Measurements from ENCODE around the gene CENPE.

Gene CENPE

DNA sequence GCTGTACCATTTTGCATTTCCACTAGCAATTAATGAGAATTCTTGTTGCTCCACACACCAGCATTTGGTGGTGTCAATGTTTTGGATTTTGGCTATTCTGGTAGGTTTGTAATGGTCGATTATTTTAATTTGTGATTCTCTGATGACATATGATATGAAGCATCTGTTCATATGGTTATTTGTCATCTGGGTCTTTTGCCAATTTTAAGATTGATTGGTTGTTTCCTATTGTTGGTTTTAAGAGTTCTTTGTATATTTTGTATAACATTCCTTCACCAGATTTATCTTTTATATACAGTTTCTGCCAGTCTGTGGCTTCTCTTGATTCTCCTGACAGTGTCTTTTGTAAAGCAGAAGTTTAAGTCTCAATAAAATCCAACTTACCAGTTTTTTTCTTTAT is 80.0 kb downstream of the CENPE start:
- no peak for DNase-seq

DNA sequence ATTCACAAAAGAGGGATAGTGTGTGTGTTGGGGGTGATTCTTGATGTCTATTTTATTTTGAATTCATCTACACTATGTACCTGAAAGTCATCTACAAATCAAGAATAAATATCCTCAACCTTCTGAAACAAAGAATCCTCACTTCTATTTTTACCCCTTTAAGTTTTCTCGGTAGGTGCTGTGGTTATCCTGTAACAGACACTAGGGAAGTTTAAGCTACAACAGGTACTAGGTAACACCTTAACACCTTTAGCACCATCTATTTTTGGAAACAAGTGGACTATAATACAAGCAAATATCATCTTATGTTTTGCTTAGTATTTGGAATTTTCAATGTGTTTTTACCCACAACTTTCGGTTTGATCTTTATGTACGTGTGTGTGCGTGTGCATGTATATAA is 86.5 kb downstream of the CENPE start:
- DNase-seq: no peak

DNA sequence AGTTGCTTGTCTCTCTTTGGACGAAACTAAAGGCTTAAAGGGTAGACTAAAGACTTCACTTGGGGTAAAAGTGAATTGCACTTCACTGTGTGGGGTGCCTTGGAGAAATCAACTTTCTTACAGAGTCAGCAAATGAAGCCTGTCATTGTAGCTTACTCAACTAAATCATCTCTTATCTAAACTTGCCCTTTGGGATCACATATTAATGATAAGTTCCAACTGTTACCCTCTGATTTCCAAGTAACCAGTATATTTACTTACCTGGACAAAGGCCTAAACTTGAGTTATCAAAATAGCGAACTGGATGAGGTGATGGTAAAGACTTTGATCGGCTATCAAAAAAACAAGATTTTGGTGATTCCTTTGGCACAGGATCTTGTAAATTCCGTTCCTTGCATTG is 89.6 kb downstream of the CENPE start:
- DNase-seq: no peak

DNA sequence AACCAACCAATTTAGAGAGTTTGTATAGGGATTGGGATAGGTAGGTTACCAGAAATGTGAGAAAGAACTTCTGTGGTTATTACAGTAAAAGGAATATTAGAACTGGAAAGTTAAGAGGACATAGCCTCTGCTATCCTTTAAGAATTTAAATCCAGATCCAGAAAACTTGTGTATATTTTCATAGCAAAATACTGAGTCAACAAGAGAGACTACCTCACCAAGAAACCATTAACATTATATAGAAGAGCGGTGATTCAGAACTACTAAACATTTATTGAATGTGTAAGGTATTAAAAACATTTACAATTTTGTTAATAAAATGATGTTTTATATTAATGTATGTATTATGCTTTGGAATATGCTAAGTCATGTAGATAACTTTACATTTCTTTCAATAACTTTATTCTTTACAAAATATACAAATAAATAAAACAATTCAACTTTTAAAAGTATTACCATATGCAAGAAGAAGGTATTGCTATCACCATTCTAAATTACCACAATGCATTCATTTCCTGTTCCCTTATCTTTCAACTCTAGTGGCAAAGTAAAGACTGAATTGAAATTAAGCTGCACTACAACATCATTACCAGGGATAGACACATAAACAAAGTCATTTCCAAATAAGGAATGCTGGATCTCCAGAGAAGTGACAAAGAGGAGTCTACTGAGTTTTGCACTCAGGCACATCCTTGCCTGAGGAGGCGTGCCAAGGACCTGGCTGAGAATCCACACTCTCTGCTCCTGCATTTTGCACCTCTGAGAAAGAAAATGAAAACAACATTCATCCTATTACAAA is 92.4 kb downstream of the CENPE start:
- no peak for DNase-seq

DNA sequence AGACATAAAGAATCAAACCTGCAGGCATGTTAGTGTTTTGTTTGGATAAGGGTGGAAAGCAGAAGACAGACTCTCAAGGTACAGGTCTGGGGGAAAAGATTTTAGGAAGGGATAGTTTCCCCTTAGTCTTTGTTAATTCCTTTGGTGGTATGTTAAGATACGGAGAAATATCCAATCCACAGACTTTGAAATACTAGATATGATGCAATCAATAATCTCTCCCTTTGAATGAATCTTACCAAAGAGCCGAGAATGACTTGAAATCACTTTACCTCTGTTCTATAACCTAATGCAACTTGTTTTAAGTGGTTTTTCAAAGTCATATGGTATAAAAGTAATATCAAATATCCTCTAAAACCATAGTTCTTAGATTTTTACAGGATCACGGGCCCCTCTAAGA is 93.3 kb downstream of the CENPE start:
- DNase-seq: no peak

DNA sequence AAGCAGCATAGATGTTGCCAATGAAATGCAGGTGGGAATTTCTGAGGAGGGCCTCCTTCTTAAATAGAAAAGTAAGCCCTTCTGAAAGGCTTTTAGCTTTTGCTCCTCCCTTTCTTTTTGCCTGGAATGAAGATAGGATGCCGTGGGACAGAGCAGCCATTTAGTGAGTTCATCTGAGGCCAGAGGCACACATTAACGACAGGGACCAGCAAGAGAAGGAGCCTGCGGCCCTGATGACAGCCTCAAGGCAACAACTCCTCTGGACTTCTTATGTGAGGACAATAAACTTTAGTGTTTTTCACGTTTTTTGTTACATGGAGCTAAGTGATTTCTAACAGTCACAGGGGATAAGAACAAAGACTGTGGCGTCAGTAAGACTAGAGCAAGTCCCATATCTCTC is 97.5 kb downstream of the CENPE start:
- DNase-seq: no peak

DNA sequence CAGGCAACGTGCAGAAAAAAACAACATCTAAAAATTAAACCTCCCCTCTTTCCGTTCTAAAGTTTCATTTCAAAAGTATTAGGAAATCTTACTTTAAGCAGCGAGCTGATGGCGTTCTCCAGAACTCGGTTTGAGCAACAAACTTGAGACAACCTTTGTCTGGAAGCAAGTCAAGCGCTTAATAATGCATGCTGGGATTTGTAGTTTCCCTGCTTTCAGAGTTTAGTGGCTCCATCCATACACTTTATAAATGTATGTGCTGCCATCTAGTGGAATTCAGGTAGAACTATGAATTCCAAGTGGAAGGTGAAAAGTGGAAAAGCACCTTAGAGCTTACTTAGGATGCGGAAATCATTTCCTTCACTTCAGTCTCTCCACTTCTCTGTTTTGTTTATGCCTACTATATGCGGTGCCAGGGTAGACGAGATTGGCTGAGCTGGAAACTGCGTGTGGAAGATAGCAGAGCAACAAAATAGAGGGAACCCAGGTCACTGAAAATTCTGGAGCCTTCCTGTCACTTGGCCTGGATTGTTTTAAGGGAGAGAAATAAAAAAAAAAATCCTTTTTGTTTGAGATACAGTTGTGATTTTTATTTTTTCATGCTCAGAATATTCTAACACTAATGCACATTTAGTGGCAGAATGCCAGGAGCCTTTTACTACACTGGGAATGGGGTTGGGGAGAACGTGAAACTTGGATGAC is 98.3 kb downstream of the CENPE start, which contains the start of gene BDH2:
Gene BDH2 (minus strand): TSS at position 144 of the 702 bp plus-strand sequence. CDS start 3,580 bp downstream, outside the sequence.
- DNase-seq: peak; percentile 53

DNA sequence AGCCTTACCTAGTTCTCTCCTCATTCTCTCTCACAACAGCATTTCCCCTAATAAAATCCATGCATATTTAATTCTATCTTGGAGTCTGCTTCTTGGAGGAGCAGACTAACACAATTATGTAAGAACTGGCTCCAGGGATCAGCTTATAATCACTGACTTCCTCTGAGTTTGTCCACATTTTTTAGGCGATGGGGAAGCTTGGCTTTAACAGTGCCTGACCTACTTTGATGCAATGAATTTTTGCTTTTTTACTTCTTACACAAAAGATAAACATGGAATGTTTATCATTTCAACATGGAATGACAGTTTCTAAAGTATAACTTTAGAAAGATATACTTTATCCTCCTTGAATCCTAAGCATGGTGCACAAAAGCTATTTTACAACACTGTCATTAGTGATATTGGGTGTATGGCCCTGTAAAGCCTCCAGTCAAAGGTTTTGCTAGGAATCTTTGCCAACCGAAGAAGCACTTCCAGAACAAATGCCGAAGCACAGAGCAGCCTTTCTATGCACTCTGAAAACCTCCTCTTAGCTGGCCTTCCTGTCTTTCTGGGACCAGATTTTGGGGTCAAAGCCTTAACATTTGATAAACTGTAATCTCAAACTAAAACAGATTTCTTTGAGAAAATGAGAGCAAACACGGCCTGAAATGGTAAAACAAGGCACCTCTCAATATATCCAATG is 99.2 kb downstream of the CENPE start:
- no peak for DNase-seq

DNA sequence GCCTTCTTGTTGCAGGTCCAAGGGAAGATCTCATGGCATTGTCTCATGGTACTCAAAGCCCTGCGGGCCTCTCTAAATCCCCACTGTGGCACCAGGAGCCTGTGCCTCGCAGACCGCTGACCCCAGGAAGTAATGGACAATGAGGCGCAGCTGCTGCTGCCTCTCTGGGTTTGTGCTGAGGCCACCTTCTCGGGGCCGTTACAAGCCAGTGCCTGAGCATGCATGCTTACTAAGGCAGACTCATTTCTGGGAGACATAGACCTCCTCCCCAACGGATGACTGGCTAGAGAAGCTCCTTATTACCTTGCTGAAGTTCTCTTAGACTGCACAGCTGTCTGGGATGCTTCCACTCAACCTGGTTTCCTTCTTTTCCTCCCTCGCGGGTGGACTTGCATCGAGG is 99.8 kb downstream of the CENPE start:
- no peak for DNase-seq

DNA sequence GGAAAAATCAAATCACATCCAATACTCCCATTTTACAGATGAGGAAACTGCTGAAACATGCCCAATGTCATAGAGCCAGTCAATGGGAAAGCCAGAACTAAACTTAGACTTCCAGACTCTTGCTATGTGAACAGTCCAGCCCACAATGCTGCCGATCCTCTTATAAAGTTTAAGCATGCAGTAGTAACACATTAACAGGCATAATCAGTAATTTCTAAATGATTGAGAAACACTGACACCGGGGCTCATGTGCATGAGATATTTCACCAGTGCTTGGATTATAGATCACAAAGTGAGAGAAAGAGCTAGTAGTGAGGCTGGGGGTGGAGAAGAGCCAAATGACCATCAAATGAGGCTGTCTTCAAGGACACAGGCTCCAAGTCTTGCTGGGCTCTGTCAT is 101.0 kb downstream of the CENPE start:
- DNase-seq: no peak

DNA sequence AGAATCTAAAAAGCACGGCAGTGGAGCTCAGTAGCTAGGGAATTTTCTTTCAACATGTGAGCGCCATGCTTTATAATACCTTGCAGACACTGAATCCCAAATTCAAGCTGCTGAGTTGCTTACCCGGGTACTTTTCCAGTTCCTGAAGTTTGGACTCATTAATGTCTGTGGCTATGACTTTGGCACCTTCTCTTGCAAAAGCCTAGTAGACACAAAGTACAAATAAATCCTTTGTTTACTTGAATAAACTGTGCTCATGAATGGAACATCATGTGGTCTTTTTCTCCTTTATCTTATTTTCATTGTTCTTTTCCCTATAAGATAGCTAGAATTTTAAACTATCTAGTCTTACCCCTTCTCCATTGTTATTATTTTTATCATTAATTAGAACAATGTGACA is 103.1 kb downstream of the CENPE start:
- DNase-seq: no peak

DNA sequence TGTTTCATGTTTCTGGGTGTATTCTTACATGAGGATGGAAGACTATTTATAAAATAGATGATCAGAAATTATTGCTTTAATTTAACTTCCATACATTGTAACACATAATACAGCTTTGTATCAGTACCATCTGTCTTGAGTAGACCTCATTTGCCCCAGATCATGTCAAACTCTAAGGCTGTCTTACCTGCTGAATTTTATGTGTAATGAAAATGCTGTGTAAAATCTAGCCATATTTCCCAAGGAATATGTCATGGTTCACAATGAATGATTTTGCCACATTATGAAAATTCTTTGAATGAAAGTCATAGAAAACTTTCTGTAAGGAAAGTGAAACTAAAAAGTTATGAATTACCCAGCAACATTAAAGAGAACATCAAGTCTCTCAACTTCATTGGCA is 105.9 kb downstream of the CENPE start:
- no peak for DNase-seq

DNA sequence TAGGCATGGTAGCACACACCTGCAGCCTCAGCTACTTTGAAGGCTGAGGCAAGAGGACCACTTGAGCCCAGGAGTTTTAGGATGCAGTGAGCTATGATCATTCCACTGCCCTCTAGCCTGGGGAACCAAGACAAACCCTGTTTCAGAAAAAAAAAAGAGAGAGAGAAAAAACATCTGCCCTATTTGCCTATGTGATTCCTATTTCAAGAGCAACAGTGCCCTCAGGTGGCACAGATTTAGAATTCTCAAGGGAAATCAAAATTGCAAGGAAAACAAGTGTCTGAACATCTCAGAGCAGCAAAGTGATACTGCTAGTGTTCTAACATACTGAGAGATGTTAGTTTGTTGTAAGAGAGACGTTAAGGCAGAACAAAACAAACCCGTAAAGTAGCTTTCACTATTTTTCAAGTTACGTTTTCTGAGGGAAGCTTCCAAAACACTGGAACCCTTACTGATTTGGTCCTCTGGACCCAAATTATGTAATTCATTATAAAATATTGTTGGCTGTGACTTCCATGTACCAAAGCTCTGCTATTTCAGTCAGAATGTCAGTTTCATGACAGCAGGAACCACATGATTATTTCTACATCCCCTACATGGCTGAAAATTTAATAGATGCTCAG is 106.4 kb downstream of the CENPE start:
- peak; percentile 17 for DNase-seq

DNA sequence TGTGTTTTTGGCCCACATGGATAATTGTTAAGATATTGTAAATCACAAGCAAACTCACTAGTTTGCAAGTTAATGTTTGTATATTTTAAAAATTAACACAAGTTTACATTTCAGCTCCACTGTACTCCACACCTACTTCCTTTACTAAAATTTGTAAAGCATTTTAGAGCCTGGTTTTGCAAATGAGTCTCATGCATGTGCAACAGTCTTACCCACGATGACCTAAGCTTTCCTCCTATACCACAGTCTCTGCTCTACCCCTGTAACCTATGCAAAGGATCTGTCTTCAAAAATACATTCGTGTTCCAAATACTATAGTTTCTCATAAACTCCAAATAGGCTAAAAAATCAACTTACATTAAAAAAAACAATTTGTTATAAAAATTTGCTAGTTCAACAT is 108.7 kb downstream of the CENPE start:
- DNase-seq: no peak

DNA sequence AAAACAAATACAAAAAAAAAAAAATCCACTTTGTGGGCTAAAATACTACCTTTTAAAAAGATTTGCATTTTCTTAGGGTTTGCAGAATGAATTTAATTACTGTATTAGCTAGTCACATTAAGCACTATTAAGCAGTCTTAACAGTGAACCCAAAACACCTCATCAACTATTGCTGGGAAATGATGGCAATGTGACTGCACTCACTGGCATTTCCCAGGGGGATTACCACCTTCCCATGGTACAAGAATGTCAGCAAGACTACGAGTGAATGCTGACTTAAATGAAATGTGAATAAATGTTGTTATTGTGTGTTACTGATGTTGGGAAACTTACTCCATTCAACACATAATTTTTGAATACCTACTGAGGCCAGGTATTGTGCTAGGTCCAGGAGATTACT is 111.6 kb downstream of the CENPE start:
- no peak for DNase-seq

DNA sequence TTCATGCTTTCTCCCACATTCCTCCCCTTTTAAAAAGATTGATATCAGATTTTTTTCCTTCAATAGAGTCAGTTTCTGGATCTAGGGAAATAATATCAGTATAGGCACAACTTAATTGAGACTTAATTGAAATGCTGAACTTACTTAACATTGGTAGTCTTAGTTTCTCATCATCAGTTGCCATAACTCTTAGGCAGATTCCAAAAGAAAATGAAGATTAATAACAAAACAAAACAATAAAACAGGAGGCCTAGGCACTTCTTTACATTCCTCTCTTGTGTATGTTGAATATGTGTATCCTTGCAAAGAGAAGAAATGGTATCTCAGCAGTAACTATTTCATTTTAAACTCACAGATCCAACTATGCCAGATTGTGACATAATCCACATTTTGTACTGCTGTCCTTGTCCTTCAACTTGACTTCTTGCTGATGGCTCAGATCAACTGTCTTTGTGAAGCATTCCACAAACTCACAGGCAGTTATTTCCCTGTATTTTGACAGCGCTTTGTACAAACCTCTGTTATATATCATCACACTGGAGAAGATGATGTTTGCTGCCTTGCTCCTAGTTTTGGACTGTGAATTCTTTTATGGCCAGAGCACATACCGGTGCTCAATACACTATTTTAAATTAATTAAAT is 112.5 kb downstream of the CENPE start:
- DNase-seq: no peak

DNA sequence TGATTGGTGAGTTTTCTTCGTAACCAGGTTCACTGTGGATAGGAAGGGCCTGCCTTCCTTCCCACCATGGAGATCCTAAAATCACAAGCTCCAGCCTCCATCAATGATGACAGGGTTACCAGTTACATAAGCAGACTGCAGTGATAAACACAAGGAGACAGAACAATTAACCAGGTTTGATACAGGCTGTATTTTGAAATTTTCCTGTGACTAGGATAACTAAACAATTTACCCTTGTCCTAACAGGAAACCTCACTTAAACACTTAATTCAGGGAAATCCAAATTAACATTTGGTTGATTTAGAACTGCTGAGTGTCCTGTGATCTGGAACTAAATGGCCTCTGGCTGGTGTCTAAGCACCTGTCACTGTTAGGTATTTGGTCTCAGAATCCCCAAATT is 118.5 kb downstream of the CENPE start:
- no peak for DNase-seq

DNA sequence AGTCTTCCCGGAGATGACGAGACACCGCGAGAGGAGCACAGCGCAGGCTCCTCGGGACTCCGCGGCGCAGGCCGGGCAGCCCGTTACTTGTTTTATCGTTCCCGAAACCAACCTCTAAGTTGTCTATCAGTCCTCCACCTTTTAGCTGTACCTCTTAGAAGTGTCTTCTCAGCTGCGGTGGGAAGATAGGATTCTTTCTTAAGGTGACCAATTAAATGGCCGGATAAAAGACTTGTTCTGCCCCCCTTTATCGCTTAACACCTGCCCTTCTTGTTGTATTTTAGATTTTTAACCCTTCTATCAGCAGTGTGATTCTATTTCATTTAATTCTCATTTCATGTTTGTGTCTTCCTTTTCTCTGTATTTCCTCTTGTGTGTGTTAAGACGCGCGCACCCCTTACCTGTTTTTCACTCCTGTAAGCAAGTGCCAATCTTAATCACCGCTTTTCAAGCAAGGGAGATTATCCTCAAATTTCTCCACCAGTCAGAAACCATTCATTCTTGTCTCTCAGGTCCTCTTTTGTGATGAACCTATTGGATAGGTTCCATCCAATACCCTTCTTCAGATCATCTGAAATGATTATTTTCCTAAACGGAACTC is 121.3 kb downstream of the CENPE start, which contains the start of gene SLC9B2:
Gene SLC9B2 (minus strand): TSS at position 15 of the 601 bp plus-strand sequence. CDS start 9,211 bp downstream, outside the sequence.
- DNase-seq: no peak

DNA sequence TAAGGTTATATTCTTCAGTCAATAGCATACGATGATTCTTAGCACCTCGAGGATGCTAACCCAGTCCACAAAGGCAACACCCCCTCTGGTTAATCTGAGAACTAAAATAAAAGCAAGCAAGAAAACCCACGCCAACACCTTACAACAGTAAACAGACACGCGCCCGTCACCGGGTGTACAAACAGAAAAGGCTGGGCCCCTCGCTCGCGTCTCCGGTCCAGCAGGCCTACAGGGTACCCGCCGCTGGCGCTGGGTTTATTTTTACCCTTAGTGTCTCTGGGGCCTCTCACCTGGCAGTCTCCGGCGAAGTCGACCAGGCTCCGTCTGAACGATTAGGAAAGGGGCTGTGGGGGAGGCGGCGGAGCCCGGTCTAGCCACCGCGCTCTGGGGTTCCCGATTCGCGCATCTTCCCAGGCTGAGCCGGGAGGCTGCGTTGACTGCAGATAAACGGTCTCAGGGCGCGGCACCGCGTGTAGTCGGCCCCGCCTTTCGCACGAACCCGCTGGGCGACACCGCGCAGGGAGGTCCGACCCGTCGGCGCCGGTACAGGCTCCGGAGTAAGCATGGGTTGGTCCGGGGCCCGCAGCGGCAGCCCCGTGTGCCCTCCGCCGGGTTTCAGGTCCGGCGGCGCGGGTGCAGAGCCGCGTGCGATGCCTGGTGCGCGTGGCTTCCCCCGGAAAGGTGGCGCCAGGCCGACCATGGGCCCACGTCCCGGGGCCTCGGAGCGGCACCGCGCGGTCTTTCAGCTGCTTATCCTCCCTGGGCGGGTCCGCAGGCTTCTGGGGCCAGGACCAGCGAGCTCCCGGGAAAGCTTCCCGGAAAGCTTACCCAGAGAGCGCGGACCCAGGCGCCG is 122.0 kb downstream of the CENPE start:
- peak; percentile 58 for DNase-seq

DNA sequence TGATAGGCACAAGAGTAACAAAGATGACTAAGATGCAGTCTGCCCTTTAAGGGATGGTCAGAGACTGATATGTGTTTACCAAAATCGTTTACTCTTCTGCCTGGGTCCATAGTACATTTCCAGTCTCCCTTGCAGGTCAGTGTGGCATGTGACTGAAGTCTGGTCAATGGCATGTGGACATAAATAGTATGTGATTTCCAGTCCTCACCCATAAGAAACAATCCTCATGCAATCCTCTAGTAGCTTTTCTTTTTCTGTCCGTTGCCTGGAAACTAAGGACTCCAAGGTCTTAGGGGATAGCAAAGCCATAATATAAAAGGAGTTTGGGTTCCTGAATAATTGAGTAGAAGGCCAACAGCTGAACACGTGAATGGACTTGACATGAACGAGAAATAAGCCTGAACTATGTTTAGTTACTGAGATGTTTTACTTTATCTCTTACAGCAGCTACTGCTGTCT is 122.7 kb downstream of the CENPE start:
- DNase-seq: no peak

DNA sequence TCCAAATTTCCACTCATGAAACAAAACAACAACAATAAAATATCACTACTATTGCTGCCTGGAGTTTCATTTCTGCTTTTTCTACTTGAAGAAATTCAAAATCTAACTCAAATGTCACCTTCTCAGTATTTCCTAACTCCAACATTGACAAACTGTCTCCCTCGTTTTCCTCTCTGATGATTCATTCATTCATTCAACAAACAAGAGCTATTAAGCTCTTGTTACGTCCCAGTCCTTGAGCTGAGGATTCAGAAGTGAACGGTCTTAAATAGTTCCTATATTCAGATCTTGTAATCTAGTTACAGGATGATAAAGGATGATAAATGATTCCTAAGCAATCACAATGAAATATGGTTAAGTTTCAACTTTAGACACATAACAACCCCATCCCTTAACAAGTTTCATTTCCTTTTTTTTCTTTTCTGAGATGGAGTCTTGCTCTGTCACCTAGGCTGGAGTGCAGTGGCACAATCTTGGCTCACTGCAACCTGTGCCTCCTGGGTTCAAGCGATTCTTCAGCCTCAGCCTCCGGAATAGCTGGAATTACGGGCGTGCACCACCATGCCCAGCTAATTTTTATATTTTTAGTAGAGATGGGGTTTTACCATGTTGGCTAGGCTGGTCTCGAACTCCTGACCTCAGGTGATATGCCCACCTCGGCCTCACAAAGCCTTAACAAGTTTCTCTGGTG is 123.3 kb downstream of the CENPE start:
- DNase-seq: no peak

Measured in CD4-positive, alpha-beta T cell treated with Interferon gamma for 1 hour (primary cell).